OCI-LY1 (cell line): ENCODE data around the gene ROCK2.
"Not testable (repeated sequence)": the region's sequence is repeated elsewhere in the genome, so short reads cannot be mapped to it uniquely, and the experiment has no call there.

Experiments
- H2AFZ ChIP-seq: fragments of 200-600 bp; sonication (generic), shearing (Covaris generic); 2 replicates; pipeline ENCODE4 v1.6.0; 2014; ENCODE audit warnings: antibody characterized with exemption, mild to moderate bottlenecking, low read length
- H3F3A ChIP-seq: fragments of 200-600 bp; sonication (generic), shearing (Covaris generic); 2 replicates; pipeline ENCODE4 v1.6.0; 2014; ENCODE audit warnings: mild to moderate bottlenecking, antibody characterized with exemption, low read length, moderate library complexity; ENCODE audit not compliant: insufficient read depth
- H3K27ac ChIP-seq: fragments of 200-600 bp; sonication (generic); 2 replicates; pipeline ENCODE4 v1.5.1; 2014; ENCODE audit warnings: low read length, mixed run types, mild to moderate bottlenecking, low read depth; ENCODE audit not compliant: poor library complexity, severe bottlenecking
- H3K27me3 ChIP-seq: fragments of 200-600 bp; sonication (generic); 2 replicates; pipeline ENCODE4 v1.6.0; 2014; ENCODE audit warnings: antibody characterized with exemption, mild to moderate bottlenecking, low read length, moderate library complexity; ENCODE audit not compliant: insufficient read depth
- H3K36me3 ChIP-seq: fragments of 200-600 bp; sonication (generic); 2 replicates; pipeline ENCODE4 v1.6.1; 2014; ENCODE audit warnings: mild to moderate bottlenecking, antibody characterized with exemption, low read length, moderate library complexity, mixed read lengths; ENCODE audit not compliant: insufficient read depth
- H3K4me1 ChIP-seq: fragments of 200-600 bp; sonication (generic); 2 replicates; pipeline ENCODE4 v1.5.1; 2014; ENCODE audit warnings: mild to moderate bottlenecking, low read length, moderate library complexity; ENCODE audit not compliant: insufficient read depth, severe bottlenecking
- H3K4me2 ChIP-seq: fragments of 200-600 bp; sonication (generic), shearing (Covaris generic); 2 replicates; pipeline ENCODE4 v1.6.1; 2014; ENCODE audit warnings: low read length
- H3K4me3 ChIP-seq: fragments of 200-600 bp; sonication (generic); 2 replicates; pipeline ENCODE4 v1.5.1; 2014; ENCODE audit warnings: low read length, low read depth, mild to moderate bottlenecking, mixed read lengths; ENCODE audit not compliant: poor library complexity, severe bottlenecking
- H3K79me2 ChIP-seq: fragments of 200-600 bp; shearing (Covaris generic); 2 replicates; pipeline ENCODE4 v1.6.1; 2016; ENCODE audit warnings: mixed run types, low read length, mixed read lengths; ENCODE audit not compliant: insufficient read depth
- H3K9ac ChIP-seq: fragments of 200-600 bp; sonication (generic), shearing (Covaris generic); 2 replicates; pipeline ENCODE4 v1.6.1; 2014; ENCODE audit warnings: mild to moderate bottlenecking, low read length, mixed read lengths
- H3K9me2 ChIP-seq: fragments of 200-600 bp; sonication (generic), shearing (Covaris generic); 2 replicates; pipeline ENCODE4 v1.6.1; 2014; ENCODE audit warnings: low read depth, mild to moderate bottlenecking, low read length, mixed read lengths
- H3K9me3 ChIP-seq: fragments of 200-600 bp; shearing (Covaris generic); 2 replicates; pipeline ENCODE4 v1.6.1; 2014; ENCODE audit warnings: low read length, mixed read lengths
- H4K20me1 ChIP-seq: fragments of 200-600 bp; sonication (generic), shearing (Covaris generic); 2 replicates; pipeline ENCODE4 v1.6.0; 2016; ENCODE audit warnings: mild to moderate bottlenecking, low read length; ENCODE audit not compliant: insufficient read depth
- CTCF ChIP-seq: fragments of 200-600 bp; sonication (generic), shearing (Covaris generic); IDR thresholded peaks from 2 replicates; pipeline ENCODE4 v1.5.1; 2017; ENCODE audit warnings: mild to moderate bottlenecking, antibody characterized with exemption, low read length, moderate library complexity, mixed read lengths
- EZH2 ChIP-seq: fragments of 200-600 bp; sonication (generic), shearing (Covaris generic); IDR thresholded peaks from 2 replicates; pipeline ENCODE4 v1.8.0; 2017; ENCODE audit warnings: borderline replicate concordance, mixed run types, mild to moderate bottlenecking, antibody characterized with exemption, low read length, moderate library complexity, mixed read lengths

Gene ROCK2

GRCh38 chr2:11257964-11258363 is 86.5 kb downstream of the ROCK2 start:
- Histone ChIP-seq H3K79me2 (no peaks in the 10 kb centered on the region), H3K4me1 (no peaks in the 10 kb centered on the region), H4K20me1 (no peaks in the 10 kb centered on the region), H3K9me2 (no peaks in the 10 kb centered on the region), H3K27ac (no peak overlapping the region), H3K27me3 (no peaks in the 10 kb centered on the region), H3K4me2 (no peak overlapping the region), H3F3A (no peaks in the 10 kb centered on the region), H3K4me3 (no peak overlapping the region), H3K36me3 (no peaks in the 10 kb centered on the region), H3K9me3 (no peaks in the 10 kb centered on the region), H2AFZ (no peak overlapping the region), H3K9ac (no peak overlapping the region)
- TF ChIP-seq EZH2: no peak

- TF ChIP-seq CTCF (no peak), EZH2 (no peak)
- no peaks in the 10 kb centered on the region for H3F3A ChIP-seq
Measured at GRCh38 chr2:11257078-11257477, 87.4 kb downstream of the ROCK2 start.

GRCh38 chr2:11256166-11256565 is 88.3 kb downstream of the ROCK2 start:
- no peaks in the 10 kb centered on the region for H3K9me2 ChIP-seq
- no peak for TF ChIP-seq EZH2
- no peak for TF ChIP-seq CTCF
- H3K79me2 ChIP-seq: no peaks in the 10 kb centered on the region
- no peaks in the 10 kb centered on the region for H3K9me3 ChIP-seq
- no peak overlapping the region for H3K9ac ChIP-seq
- H3K4me1 ChIP-seq: no peaks in the 10 kb centered on the region
- no peaks in the 10 kb centered on the region for H4K20me1 ChIP-seq
- H2AFZ ChIP-seq: no peak overlapping the region
- no peak overlapping the region for H3K4me3 ChIP-seq
- H3F3A ChIP-seq: no peaks in the 10 kb centered on the region
- H3K27me3 ChIP-seq: no peaks in the 10 kb centered on the region
- no peaks in the 10 kb centered on the region for H3K36me3 ChIP-seq
- no peak overlapping the region for H3K27ac ChIP-seq
- H3K4me2 ChIP-seq: no peak overlapping the region

More at GRCh38 chr2:11257078-11257477, 87.4 kb downstream of the ROCK2 start:
- Histone ChIP-seq H3K9me3 (no peaks in the 10 kb centered on the region), H3K4me1 (no peaks in the 10 kb centered on the region), H3K4me2 (no peak overlapping the region), H2AFZ (no peak overlapping the region), H3K79me2 (no peaks in the 10 kb centered on the region), H3K27me3 (no peaks in the 10 kb centered on the region), H3K9ac (no peak overlapping the region), H3K27ac (no peak overlapping the region), H3K4me3 (no peak overlapping the region), H3K9me2 (no peaks in the 10 kb centered on the region), H4K20me1 (no peaks in the 10 kb centered on the region), H3K36me3 (no peaks in the 10 kb centered on the region)

GRCh38 chr2:11254100-11254536 is 90.3 kb downstream of the ROCK2 start:
- H2AFZ ChIP-seq: no peak overlapping the region
- no peaks in the 10 kb centered on the region for H3K9me3 ChIP-seq
- no peaks in the 10 kb centered on the region for H3F3A ChIP-seq
- H3K79me2 ChIP-seq: no peaks in the 10 kb centered on the region
- no peaks in the 10 kb centered on the region for H3K4me1 ChIP-seq
- H3K36me3 ChIP-seq: no peaks in the 10 kb centered on the region
- no peak overlapping the region for H3K4me3 ChIP-seq
- no peak overlapping the region for H3K4me2 ChIP-seq
- H3K27me3 ChIP-seq: no peaks in the 10 kb centered on the region
- TF ChIP-seq CTCF (no peak), EZH2 (no peak)
- no peaks in the 10 kb centered on the region for H4K20me1 ChIP-seq
- H3K27ac ChIP-seq: no peak overlapping the region
- no peak overlapping the region for H3K9ac ChIP-seq
- H3K9me2 ChIP-seq: no peaks in the 10 kb centered on the region

GRCh38 chr2:11252458-11252857 is 92.0 kb downstream of the ROCK2 start:
- not testable (repeated sequence) for H3K9ac ChIP-seq, H3K9me2 ChIP-seq, H3K9me3 ChIP-seq, H3K4me2 ChIP-seq, H2AFZ ChIP-seq, H3K36me3 ChIP-seq, H3K4me3 ChIP-seq, H3F3A ChIP-seq, H3K79me2 ChIP-seq, H4K20me1 ChIP-seq, H3K27me3 ChIP-seq, H3K27ac ChIP-seq, H3K4me1 ChIP-seq
